Ovary (tissue), 3 donors: Measurements from ENCODE around the gene BTN3A1.
"Not testable (repeated sequence)": the region's sequence is repeated elsewhere in the genome, so short reads cannot be mapped to it uniquely, and the experiment has no call there.

Experiments
- CTCF ChIP-seq, 3 donors: fragments of 450-650 bp in 2 of 3; fragments of 200-600 bp in 1 of 3; IDR thresholded peaks; one replicate each; pipeline versions ENCODE4 v1.5.1 to v1.8.0; 2016 to 2022; ENCODE audit warnings: antibody characterized with exemption in 3 of 3, mild to moderate bottlenecking in 1 of 3
- EP300 ChIP-seq: sonication (generic); formaldehyde crosslinking; IDR thresholded peaks from one replicate; pipeline ENCODE4 v1.6.1; 2017; ENCODE audit warnings: antibody characterized with exemption
- POLR2A ChIP-seq: fragments of 450-650 bp; IDR thresholded peaks from one replicate; pipeline ENCODE4 v1.6.1; 2017; ENCODE audit warnings: antibody characterized with exemption, mild to moderate bottlenecking, moderate library complexity
- donor health status: DM: no; HTN: no; CAD: no.

- TF ChIP-seq CTCF (IDR thresholded peaks at IDR 0.05); POLR2A; EP300: not testable (repeated sequence)
These were observed 16.0 kb downstream of the BTN3A1 start for GRCh38 chr6:26418077-26418476.
